Measurements from ENCODE around the gene LRMDA. TPM values are rescaled to one million over a fixed set of nuclear protein-coding genes. Genes with fewer than 3 reads are reported as not detected.

Gene LRMDA
- total and polyA plus RNA-seq, 10 of the 15 experiments (the other 5 are each of a cell fraction or from before 2014, with no cell fraction given) = 0.07 to 0.54 (median 0.29) TPM; not detected in 4

DNA sequence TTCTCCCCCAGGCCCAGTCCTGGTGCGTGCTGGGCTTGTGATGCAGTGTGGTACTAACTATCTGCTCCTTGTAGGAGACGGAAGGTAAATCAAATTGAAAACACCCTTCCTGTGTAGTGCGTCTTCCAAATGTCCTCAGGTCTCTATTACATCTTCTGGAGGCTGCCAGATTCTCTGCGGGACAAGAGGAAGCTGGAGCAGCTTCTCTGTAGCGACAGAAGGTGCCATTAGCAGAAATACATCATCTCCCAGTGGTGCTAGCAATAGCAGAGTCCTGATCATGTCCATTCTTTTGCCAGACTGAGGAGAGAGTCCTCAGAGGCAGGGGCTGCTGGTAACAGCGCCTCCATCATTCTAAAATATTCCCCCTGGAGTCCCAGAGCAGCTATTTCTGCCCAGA is 675.2 kb downstream of the LRMDA start (continued):
- no peak for TF ChIP-seq MYB (IDR thresholded peaks at IDR 0.05; ENCODE audit: borderline replicate concordance, low read depth, low read length)

DNA sequence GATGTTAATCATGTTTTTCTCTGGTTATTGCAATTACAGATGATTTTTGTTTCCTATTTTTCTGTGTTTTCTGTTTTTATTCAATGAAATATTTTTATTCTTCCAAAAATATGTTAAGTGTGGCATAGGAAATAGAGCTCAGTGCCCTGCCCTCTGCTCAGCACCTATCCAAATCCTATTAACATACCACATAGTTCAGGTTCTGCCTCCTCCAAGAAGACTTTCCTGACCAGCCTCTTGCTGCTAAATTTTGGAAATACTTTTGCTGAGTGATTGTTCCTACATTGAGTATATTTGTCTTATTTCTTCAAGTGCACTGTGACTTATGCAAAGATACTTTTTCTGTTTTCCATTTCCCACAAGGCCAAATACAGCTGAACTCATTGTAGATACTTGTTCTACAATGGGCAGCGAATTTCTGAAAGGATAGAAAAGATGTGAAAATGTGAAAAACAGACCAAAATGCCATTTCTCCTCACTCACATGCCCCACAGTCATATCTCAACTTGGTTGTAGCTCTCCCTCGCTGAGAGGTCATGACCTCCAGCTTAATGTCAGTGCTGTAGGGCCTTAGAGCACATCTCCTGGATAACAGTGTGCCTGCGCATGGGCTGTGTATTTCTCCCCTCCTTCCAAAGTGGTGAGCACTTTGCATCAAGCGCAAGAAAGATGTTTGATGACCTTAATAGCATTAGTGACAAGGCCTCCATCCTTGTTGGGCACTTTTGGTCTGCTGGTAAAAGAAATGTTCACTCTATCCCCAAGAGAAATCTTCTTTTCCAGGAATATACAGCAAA is 677.3 kb downstream of the LRMDA start:
- Histone ChIP-seq H3K9ac (ENCODE audit: control insufficient read depth, insufficient read depth, low read length) (no peak overlapping the region), H3K27me3 (replicated peaks in 1 of 2; ENCODE audit: control insufficient read depth in 2 of 2, insufficient read depth in 2 of 2, low read length in 1 of 2) (no peaks in the 10 kb centered on the region), H3K36me3 (ENCODE audit: control insufficient read depth in 2 of 2, insufficient read depth in 2 of 2, low read length in 1 of 2) (no peaks in the 10 kb centered on the region), H2AFZ (ENCODE audit: control insufficient read depth, low read depth, low read length) (no peak overlapping the region), H3K4me2 (ENCODE audit: control insufficient read depth, insufficient read depth) (no peak overlapping the region), H3K79me2 (ENCODE audit: control insufficient read depth, insufficient read depth, low read length) (no peaks in the 10 kb centered on the region), H3K27ac (ENCODE audit: control insufficient read depth, insufficient read depth) (no peak overlapping the region), H3K4me3 (no peak overlapping the region), H3K4me1 (ENCODE audit: control insufficient read depth, insufficient read depth, low read length) (no peaks in the 10 kb centered on the region), H4K20me1 (ENCODE audit: control insufficient read depth, insufficient read depth) (no peaks in the 10 kb centered on the region), H3K9me3 (replicated peaks; ENCODE audit: control insufficient read depth, insufficient read depth, low read length) (no peaks in the 10 kb centered on the region)
- 23% methylated on average over 4 of the region's 4 CpGs for WGBS (ENCODE audit: insufficient coverage, insufficient replicate concordance, low lambda C conversion rate, missing lambda C conversion rate)
- ATAC-seq (no peak), FAIRE-seq (no peak), DNase-seq (ENCODE audit: low read depth, low spot score) (no peak)
- ChIA-PET SMC1A (ENCODE audit: uncharacterized antibody, unreplicated experiment) (interaction anchor here (0.9 to 1.2 kb wide), 3 partner anchors 12 to 42 kb away, joined by 3 read pairs; no protein-coding TSS in a partner anchor), CTCF (interaction anchor here (1.0 kb wide), 1 partner anchor 135 kb away, joined by 3 read pairs; no protein-coding TSS in a partner anchor), POLR2A (no interaction called here), RAD21 (ENCODE audit: unreplicated experiment) (no interaction called here)
- in situ Hi-C loops (cut with MboI) = no loop called here
- no peak for TF ChIP-seq JUND (IDR thresholded peaks at IDR 0.05; ENCODE audit: low read depth, low read length)
- TF ChIP-seq RFX5 (IDR thresholded peaks at IDR 0.05; ENCODE audit: low read depth, low read length) = no peak
- no peak for TF ChIP-seq ATF2 (IDR thresholded peaks at IDR 0.05; ENCODE audit: low read length)
- no peak for TF ChIP-seq LARP7 (IDR thresholded peaks at IDR 0.05)
- TF ChIP-seq, protein P1, sequence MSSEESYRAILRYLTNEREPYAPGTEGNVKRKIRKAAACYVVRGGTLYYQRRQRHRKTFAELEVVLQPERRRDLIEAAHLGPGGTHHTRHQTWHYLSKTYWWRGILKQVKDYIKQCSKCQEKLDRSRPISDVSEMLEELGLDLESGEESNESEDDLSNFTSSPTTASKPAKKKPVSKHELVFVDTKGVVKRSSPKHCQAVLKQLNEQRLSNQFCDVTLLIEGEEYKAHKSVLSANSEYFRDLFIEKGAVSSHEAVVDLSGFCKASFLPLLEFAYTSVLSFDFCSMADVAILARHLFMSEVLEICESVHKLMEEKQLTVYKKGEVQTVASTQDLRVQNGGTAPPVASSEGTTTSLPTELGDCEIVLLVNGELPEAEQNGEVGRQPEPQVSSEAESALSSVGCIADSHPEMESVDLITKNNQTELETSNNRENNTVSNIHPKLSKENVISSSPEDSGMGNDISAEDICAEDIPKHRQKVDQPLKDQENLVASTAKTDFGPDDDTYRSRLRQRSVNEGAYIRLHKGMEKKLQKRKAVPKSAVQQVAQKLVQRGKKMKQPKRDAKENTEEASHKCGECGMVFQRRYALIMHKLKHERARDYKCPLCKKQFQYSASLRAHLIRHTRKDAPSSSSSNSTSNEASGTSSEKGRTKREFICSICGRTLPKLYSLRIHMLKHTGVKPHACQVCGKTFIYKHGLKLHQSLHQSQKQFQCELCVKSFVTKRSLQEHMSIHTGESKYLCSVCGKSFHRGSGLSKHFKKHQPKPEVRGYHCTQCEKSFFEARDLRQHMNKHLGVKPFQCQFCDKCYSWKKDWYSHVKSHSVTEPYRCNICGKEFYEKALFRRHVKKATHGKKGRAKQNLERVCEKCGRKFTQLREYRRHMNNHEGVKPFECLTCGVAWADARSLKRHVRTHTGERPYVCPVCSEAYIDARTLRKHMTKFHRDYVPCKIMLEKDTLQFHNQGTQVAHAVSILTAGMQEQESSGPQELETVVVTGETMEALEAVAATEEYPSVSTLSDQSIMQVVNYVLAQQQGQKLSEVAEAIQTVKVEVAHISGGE (CRISPR knock-in tag; IDR thresholded peaks at IDR 0.05) = no peak
- no TSS peak for BruUV-seq (replicated peaks)
- intact Hi-C loops (cut with micrococcal nuclease; ENCODE audit: unreplicated experiment) = no loop called here

Data from GM12878 (cell line).